Stimulated activated CD8-positive, alpha-beta memory T cell treated with anti-CD3 and anti-CD28 coated beads, Interleukin-15, amount 100 ng/mL, for 48 hours (primary cell): ENCODE measurements around the gene PAX5.

Experiments used
- DNase-seq, 2 donors: peaks; one replicate each; pipeline ENCODE4 v3.0.0-alpha.2; 2020; ENCODE audit warnings: low read depth in 2 of 2

PAX5 gene

GRCh38 chr9:37025071-37025822 lies 8.8 kb downstream of the PAX5 start:
- no peak for DNase-seq

- DNase-seq = no peak
Observed at GRCh38 chr9:37017546-37017945, 16.5 kb downstream of the PAX5 start.

- no peak for DNase-seq
Observed at GRCh38 chr9:37011530-37011929, 22.5 kb downstream of the PAX5 start.

GRCh38 chr9:37010976-37011375 lies 23.1 kb downstream of the PAX5 start:
- no peak for DNase-seq

GRCh38 chr9:37010180-37010579 lies 23.9 kb downstream of the PAX5 start:
- DNase-seq = no peak

- no peak for DNase-seq
Observed at GRCh38 chr9:37007295-37007694, 26.8 kb downstream of the PAX5 start.

DNA sequence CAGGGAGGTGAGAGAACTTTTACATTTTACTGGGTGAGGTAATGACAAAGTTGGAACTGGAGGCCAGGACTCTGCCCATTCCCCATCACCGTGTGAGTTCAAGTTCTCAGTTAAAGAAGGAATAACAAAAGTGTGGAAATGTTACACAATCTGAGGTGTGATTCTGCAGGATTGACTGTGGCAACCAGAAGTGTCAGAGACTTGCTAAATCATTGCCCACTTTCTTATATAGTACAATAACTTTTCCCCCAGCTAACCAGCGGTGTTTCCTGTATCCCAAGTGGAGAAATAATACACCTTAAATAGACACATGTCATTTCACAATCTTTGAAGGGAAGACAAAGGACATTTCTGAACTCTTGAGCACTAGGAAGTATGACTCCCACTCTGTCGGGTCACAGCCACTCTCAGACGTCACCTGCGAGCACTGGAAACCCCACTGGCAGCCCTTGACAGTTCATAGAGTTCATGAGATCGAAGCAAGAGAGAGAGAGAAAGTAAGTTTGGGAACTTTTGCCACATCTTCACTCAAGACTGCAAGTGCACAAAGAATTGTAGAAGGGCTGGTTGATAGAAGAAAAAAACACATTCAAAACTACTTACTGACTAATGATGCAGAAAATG lies 28.4 kb downstream of the PAX5 start:
- DNase-seq = no peak

GRCh38 chr9:37004424-37004935 lies 29.6 kb downstream of the PAX5 start:
- DNase-seq = no peak

DNA sequence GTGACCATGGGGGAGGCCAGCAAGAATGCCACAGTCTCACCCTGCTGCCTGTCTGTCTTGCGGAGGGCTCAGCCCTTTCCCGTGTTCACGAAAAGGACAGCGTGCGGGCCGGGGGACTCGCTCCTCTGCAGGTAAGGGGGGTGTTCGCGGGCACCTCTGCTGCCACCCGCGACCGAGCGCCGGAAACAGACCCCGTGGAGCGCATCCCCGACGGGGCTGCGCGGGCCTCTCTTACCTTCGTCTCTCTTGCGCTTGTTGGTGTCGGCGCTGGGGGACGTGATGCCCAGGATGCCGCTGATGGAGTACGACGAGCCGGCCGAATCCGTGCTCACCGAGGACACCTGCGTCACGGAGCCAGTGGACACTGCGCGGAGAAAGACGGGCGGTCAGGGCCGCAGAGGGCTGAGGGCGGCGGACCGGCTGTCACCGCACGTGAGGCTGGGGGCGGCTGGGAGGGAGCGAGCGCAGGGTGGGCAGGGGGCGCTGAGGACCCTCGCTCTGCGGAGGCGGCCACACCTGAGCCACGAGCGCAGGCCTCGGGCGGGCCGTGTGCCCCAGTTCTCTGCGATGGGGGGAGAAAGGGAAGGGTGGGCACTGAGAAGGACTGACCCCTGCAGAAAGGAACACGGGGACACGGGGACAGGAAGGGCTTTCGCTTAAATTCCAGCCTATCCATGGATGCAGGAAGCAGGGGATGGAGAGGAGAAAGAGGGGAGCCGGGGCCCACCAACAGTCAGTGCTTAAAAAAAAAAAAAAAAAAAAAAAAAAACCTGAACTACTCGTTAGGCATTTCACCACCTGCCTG lies 31.5 kb downstream of the PAX5 start:
- DNase-seq = no peak

GRCh38 chr9:37002036-37002412 lies 32.0 kb downstream of the PAX5 start:
- DNase-seq = no peak

GRCh38 chr9:37001459-37001858 lies 32.6 kb downstream of the PAX5 start:
- DNase-seq = no peak

DNA sequence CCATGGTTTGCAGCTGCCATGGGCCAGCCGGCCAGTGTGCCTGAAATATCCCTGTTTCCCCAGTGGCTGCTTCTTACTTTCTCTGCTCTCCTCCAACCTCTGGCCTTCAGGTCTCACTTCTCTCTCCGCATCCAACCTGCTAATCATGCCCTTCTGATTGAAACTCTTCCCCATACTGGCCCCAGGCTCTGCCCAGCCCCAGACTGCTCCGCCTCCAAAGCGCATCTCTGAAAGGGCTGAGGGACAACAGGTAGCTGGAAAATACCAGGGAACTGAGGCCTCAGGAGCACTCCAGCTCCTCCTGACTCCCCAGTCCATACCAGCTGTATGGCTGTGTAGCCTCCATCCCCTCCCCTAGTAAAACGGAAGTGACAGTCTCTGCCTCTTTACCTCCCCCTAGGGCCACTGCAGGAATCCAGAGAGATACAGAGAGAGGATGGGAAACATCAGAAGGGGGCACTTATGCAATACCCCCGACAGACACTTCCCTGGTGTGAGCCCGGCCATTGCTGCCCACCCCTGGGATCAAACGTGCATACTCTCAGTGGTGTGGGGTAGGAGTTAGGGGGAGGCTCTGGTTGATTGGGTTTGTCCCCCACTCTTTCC lies 34.2 kb downstream of the PAX5 start:
- no peak for DNase-seq

DNA sequence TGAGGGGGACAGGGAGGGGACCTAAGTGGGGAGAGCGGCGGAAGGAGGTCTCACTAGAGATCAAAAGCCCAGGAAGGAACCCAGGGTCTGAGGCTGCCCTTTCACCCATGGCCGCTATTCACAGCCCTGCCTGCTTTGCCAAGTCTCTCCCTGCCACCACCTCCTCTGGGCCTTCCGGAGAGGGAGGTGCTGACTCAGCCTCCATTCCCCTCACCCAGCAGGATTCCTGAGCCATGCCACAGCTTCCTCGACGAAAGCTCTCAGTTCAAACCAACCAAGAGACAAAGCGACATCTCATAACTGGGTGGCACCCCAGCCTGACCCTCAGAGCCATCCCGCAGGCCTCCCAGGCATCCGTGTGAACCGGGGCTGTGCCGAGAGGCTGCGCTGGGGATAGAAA lies 36.7 kb downstream of the PAX5 start:
- DNase-seq = no peak

GRCh38 chr9:36996706-36997086 lies 37.4 kb downstream of the PAX5 start:
- no peak for DNase-seq

- DNase-seq = peak; percentile 19 to 22
Observed at GRCh38 chr9:36995927-36996705, 38.0 kb downstream of the PAX5 start.

DNA sequence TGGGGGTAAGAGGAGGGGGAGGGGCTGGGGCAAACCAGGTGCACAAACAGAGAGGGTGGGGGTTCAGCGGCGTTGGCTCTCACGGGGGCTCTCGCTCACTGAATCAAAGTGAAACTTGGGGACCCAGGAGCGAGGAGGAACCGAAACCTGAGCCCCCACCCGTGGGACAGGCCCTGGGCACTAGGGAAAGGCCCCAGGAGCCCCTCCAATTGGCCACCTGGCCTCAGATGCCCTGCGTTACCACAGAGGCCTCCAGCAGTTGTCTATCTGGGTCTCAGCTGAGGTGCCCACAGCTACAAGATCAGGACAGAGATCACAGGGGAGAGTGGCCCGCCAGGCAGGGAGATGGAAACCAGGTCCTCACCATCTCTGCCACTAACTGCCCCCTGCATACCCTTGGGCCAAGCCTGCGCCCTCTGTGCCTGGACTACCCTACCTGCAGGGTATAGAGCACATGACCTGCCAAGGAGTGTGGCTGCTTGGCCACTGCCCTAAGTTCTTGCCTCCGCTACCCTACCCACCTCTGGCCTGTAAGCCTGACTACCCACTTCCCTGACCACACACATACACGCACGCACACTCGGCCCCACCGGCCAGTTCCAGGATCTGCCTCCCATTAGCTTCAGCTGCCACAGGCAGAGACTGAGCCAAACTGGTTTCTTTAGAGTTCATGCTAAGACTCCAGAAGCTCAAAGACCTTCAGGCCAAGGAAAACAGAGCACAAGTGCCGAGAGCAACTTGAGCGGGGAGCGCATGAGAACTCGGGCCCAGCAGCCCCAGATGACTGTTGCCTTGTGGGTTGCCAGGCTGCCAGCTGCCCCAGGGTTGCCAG lies 39.9 kb downstream of the PAX5 start:
- DNase-seq = no peak

DNA sequence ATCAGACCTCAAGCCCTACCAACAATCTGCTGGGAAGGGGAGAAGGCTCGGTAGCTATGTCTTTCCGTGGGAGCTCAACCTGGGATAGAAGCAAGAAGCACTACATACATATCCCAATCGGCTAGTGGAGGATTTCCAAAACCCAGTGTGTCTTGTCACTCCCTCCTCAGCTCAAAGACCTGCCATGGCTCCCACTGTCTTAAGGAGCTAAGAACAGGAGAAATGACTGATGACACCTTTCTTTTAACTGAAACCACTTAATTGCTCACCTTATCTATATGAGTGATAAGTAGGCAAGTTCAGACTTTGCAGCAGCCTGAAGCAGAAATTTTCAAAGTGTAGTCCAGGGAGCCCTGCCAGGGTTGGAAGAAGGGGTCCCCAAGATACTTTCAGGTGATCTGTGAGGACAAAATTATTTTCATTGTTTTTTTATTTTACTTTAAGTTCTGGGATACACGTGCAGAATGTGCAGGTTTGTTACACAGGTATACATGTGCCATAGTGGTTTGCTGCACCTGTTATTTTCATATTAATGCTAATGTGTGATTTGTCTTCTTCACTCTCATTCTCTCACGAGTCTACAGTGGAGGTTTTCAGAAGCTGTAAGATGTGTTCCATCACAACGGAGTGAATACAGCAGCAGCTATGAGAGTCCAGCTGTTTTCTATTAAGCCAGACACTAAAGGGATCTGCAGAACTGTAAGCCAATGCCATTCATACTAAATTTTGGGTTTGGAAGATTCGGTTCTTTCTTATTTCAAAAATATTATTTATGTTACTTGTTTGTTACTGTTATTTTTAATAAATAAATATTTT lies 41.4 kb downstream of the PAX5 start:
- DNase-seq = no peak

GRCh38 chr9:36991516-36992134 lies 42.4 kb downstream of the PAX5 start:
- peak; percentile 15 to 23 for DNase-seq

DNA sequence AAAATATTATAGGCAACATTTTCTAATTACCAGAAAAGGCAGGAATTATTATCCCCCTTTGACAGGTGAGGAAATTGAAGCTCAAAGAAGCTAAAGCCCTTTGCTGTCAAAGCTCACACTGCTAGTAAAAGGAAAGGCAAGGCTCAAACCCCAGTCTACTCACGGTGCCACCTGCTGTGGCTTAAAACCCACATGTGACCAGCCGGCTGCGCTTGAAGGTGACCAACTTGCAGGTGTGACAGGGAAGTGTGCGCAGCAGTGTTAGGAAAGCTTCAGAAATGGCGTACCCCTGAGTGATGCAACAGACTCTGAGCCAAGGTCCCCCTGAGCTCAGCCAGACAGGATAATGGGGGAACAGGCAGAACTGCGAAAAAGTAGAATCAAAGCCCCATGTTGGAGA lies 45.2 kb downstream of the PAX5 start:
- DNase-seq = no peak
